ENCODE data around the gene TTF2. TPM values are rescaled to one million over a fixed set of nuclear protein-coding genes. Genes with fewer than 3 reads are reported as not detected.

TTF2 gene
- total RNA-seq, 2 donors from 2014 or later: 6.9 to 9.0 TPM

DNA sequence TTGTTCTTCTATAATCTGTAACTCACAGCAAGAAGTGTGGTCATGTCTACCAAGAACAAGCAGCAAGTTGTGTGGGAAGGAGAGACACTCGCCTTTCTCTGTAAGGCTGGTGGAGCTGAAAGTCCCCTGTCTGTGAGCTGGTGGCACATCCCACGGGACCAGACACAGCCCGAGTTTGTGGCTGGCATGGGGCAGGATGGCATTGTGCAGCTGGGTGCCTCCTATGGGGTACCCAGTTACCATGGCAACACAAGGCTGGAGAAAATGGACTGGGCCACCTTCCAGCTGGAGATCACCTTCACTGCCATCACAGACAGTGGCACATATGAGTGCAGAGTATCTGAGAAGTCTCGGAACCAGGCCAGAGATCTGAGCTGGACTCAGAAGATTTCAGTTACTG lies 43.1 kb upstream of the TTF2 start:
- Histone ChIP-seq H3K36me3 (no peaks in the 10 kb centered on the region), H3K4me3 (no peak overlapping the region), H3K27ac (no peak overlapping the region), H3K27me3 (no peaks in the 10 kb centered on the region), H3K9me3 (no peaks in the 10 kb centered on the region), H3K4me1 (peaks cover 0 to 11% of the 10 kb centered on the region in 2 donors)
- no peak for DNase-seq (ENCODE audit: low spot score)
- TF ChIP-seq, protein P1, sequence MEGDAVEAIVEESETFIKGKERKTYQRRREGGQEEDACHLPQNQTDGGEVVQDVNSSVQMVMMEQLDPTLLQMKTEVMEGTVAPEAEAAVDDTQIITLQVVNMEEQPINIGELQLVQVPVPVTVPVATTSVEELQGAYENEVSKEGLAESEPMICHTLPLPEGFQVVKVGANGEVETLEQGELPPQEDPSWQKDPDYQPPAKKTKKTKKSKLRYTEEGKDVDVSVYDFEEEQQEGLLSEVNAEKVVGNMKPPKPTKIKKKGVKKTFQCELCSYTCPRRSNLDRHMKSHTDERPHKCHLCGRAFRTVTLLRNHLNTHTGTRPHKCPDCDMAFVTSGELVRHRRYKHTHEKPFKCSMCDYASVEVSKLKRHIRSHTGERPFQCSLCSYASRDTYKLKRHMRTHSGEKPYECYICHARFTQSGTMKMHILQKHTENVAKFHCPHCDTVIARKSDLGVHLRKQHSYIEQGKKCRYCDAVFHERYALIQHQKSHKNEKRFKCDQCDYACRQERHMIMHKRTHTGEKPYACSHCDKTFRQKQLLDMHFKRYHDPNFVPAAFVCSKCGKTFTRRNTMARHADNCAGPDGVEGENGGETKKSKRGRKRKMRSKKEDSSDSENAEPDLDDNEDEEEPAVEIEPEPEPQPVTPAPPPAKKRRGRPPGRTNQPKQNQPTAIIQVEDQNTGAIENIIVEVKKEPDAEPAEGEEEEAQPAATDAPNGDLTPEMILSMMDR (IDR thresholded peaks at IDR 0.05): no peak

DNA sequence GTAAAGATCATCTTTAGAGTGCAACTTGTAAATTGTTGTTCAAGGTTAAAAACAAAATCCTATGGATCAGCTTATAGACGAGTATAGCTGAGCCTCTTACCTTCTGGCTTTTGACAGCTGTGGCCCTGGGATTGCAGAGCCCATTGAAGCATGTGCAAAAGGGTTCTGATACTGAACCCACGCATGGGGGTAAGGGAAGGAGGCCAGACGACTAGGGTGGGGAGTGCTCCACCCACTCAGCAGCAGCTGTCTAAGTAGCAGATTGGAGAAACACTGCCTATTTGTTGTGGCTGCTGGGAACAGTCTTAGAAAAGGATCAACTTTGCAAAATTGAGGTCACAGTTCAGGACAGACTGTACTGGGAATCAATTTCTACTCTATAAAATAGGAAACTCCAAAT lies 42.5 kb upstream of the TTF2 start:
- H3K4me1 ChIP-seq: peaks cover 0 to 11% of the 10 kb centered on the region in 2 donors
- H3K27me3 ChIP-seq: no peaks in the 10 kb centered on the region
- TF ChIP-seq, protein P1 (IDR thresholded peaks at IDR 0.05): no peak
- no peaks in the 10 kb centered on the region for H3K36me3 ChIP-seq
- H3K9me3 ChIP-seq: no peaks in the 10 kb centered on the region
- H3K4me3 ChIP-seq: no peak overlapping the region
- DNase-seq (ENCODE audit: low spot score): no peak
- H3K27ac ChIP-seq: no peak overlapping the region

DNA sequence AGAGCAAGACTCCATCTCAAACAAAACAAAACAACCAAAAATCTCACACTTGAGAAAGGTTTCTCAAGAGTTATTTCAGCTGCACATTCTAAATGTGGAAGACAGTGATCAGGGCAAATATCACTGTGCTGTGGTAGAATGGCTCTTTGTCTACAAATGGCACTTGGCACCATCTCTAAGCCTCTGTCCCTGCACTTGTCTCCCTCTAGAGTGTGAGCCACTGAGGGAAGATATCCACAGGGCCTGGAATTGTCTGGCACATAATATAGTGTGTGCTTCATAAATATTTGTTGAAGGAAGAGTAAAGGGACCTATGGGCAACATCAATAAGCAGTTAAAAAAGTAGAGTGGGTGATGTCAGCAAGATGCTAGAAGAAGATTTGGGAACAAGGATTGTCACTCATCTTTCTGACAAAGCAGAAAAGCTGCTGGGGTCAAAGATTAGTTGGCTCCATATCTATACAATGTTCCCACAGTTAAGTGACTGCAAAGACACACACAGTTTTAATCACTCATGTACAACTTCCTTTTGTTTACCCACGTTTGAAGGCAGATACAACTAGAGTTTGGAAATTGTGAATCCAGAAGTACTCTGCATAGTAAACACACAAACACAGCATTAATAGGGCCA lies 39.5 kb upstream of the TTF2 start:
- Histone ChIP-seq H3K36me3 (no peaks in the 10 kb centered on the region), H3K9me3 (no peaks in the 10 kb centered on the region), H3K27ac (no peak overlapping the region), H3K4me1 (peaks cover 0 to 11% of the 10 kb centered on the region in 2 donors), H3K27me3 (no peaks in the 10 kb centered on the region), H3K4me3 (no peak overlapping the region)
- TF ChIP-seq, protein P1 (IDR thresholded peaks at IDR 0.05): no peak
- DNase-seq (ENCODE audit: low spot score): no peak

DNA sequence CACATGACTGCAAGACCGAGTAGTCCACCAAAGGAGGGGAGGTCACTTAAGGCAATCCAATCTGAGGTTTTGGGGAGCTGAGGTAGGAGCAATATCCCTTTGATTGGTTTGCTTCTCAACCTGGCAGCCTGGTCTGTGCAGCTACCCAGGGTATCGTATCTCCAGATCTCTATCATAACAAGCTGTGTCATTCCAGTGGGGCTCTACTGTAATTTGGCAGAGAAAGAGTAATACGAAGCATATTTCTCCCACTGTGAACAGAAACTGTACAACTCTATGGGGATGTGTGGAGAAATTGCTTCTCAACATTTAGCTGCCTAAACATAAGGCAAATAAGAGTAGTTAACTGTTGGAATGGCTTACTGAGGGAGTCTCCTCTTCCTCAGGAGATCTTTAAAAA lies 38.0 kb upstream of the TTF2 start:
- Histone ChIP-seq H3K27me3 (no peaks in the 10 kb centered on the region), H3K36me3 (no peaks in the 10 kb centered on the region), H3K9me3 (no peaks in the 10 kb centered on the region), H3K4me1 (peaks cover 0 to 25% of the 10 kb centered on the region in 2 donors), H3K4me3 (no peak overlapping the region), H3K27ac (no peak overlapping the region)
- TF ChIP-seq, protein P1 (IDR thresholded peaks at IDR 0.05): no peak
- no peak for DNase-seq (ENCODE audit: low spot score)

DNA sequence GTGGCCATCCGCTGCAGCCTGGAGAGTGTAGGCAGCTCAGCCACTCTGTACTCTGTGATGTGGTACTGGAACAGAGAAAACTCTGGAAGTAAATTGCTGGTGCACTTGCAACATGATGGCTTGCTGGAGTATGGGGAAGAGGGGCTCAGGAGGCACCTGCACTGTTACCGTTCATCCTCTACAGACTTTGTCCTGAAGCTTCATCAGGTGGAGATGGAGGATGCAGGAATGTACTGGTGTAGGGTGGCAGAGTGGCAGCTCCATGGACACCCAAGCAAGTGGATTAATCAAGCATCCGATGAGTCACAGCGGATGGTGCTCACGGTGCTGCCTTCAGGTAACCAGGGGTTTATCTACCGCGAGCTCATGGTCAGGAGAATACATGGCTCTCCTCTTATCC lies 34.6 kb upstream of the TTF2 start:
- Histone ChIP-seq H3K36me3 (no peaks in the 10 kb centered on the region), H3K4me3 (no peak overlapping the region), H3K4me1 (peaks cover 0 to 25% of the 10 kb centered on the region in 2 donors), H3K9me3 (no peaks in the 10 kb centered on the region), H3K27me3 (no peaks in the 10 kb centered on the region), H3K27ac (no peak overlapping the region)
- no peak for DNase-seq (ENCODE audit: low spot score)
- TF ChIP-seq, protein P1 (IDR thresholded peaks at IDR 0.05): no peak

DNA sequence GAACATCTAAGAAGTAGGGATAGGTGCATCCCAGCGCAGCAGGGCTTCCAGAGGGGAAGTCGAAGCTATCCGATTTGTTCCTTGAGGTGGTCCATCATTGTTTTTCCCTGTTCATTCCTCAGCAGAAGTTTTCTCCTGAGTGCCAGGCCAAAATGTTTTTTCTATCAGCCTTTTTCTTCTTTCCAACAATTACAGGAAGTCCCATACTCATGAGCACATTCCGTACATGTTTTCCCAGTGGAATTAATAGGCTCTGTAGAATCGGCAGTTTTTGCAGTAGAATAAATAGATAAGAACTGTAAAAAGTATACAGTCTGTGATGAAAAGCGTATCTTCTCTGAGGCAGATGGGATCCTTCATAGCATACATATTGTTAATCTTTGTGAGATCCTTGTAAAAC lies 33.8 kb upstream of the TTF2 start:
- Histone ChIP-seq H3K36me3 (no peaks in the 10 kb centered on the region), H3K27me3 (no peaks in the 10 kb centered on the region), H3K4me1 (peaks cover 0 to 17% of the 10 kb centered on the region in 2 donors), H3K9me3 (no peaks in the 10 kb centered on the region), H3K27ac (no peak overlapping the region), H3K4me3 (no peak overlapping the region)
- no peak for DNase-seq (ENCODE audit: low spot score)
- TF ChIP-seq, protein P1 (IDR thresholded peaks at IDR 0.05): no peak

Measured in right atrium auricular region (tissue), 2 donors.